Cerebellar cortex (tissue), 1 donor: ENCODE data around the gene SH3RF3.
A peak's percentile ranks its signal among the peaks of the same experiment; 100 is the strongest.

Source experiments
- DNase-seq: peaks from one replicate; pipeline ENCODE4 v3.0.0-alpha.2; 2015; ENCODE audit warnings: low spot score

Gene SH3RF3

DNA sequence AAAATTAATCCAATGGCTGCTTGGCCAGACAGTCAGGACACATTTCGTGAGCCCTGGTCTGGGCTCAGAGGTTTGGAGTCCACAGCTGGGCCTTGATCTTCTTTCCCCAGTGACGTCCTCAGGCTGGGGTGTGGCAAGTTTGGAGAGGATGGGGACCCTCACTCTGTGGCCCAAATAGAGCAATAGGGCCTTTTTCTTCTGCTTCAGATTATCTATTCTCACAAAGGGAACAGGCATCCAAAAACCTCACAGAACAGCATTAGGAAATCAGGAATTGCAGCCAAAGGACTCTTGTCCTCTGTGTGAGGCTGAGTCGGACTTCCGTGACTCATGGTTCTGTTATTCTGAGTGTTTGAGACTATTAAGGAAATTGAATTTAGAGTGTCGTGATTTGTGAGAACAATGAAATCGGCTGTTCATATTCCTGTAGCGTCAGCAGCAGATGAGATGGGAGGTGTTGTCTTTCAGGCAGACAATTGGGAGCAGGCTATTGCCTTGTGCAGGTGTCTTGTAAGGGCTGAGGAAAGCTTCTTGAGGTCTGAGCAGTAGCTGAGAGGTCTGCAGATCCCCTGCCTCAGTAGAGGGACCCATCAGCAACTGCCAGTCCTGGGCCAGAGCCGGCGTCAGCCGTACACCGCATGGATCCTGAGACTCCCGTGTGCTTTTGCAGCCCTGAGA, 113.8 kb downstream of the SH3RF3 start:
- DNase-seq: no peak

DNA sequence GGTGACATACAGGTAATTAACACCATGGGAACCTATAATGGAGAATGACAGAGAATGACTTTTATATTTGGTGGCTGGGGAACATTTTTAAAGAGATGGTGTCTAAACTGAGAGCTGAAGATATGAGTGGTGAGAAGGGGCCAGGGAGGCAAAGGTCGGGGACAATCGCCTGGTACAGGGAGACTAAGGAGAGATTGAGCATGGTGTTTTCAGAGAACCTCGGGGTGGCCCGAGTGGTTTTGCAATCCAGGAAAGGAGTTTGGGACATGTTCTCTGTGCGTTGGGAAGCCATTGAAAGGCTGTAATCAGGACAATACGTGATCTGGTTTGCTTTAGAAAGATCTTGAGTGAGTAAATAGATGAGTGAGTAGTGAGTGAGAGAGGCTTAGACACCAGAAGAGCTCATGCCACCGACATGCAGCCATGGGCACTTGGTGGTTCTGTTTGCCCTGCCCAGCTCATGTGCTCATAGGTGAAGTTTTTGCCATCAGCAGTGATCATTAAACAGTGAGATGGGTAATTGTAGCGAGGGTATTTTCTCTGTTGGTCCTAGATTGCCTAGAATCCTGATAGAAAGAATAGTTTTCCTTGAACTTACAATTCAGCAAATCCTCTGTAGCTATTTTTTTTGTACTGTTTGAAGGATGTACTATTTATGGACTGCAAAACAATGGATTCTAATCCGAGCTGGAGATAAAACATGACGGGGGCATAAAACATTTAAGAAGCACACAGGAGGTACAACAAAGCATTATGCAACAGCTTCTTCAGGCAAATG, 114.7 kb downstream of the SH3RF3 start:
- DNase-seq: no peak

DNA sequence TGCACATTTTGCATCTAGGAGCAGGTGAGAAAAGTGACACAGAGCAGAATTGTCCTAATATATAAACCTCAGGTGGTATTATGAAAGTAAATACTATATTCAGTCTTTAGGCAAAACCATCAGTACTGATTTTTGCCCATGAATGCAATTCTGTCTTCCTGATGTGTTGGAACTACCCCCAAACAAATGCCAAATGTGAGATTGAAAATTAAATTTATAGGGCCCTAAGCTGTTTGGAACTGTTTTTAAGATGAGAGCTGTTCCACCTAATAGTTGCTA, 115.2 kb downstream of the SH3RF3 start:
- DNase-seq: no peak

DNA sequence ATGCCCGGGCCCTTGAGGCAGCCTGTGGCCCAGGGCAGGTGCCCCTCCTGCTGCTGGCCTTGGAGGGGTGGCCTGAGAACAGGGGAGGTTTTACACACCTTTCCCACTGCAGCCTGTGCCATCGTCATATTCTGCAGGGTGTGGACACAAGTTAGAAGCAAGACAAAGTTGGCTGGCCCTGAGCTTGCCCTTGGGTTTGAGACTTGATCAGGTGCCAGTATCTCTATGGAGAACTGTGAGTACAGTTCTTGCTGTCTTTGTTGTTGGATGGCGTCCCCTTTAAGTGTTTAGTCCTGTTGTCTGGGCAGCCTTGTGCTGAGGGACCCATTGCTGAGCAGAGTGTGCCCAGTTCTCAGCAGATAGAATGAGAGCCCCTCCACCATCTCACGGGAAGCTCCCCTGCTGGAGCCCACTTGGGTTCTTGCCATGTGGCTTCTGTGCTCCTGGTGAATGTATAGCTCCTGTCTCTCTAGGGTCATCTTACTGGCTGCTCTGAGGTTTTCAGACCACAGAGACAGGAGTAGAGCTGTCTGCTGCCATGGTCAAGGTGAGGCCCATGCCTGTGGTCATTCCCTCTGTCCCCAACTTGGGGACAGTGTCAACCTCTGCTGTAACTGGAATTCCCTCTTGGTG, 115.9 kb downstream of the SH3RF3 start:
- no peak for DNase-seq

DNA sequence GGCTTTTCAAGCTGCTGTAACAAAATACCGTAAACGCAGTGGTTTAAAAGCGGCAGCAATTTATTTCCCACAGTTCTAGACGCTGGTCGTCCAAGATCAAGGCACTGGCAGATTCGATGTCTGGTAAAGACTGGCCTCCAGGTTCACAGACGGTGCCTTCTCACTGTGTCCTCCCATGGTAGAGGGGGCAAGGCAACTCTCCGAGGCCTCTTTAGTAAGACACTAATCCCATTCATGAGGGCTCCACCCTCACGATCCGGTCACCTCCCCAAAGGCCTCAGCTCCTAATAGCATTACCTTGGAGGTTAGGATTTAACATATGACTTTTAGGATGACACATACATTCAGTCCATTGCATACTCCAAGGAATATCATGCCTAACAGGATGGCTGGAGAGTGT, 117.2 kb downstream of the SH3RF3 start:
- no peak for DNase-seq

DNA sequence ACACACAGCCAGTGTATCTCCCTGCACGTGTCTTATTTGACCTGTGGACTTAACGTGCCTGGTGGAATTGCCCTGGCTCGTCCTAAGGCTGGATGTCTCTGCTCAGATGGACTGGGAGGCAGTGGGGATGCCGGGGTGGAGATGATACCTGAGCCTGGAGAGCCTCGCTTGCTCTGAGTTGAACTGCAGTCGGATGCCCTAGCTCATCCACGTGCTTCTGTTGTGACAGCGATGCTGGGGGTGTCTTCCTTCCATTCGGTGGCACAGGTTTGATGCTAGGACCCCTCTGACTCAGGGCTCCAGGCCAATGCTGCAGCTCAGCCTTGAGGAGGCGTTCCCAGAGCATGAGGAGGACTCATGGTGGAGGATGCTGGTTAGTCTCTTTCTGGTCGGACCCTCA, 117.6 kb downstream of the SH3RF3 start:
- DNase-seq: no peak

DNA sequence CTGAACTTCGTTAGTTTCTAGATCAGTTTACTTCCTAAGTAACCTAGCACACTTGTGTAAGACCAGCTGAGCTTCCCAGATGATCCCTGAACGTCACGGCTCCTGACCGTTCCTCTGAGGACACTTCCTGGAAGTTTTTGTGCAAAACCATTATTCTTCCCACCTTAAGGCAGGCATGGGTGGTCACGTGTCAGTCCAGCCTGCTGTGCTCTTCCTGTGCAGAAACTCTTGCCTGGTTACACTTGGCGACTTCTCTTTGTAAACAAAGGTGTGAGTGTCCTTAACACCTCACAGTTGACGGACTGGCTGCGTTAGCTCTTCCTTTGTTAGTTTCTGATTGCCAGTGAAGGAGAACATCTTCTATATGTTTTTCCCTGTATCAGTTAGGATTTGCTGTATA, 118.3 kb downstream of the SH3RF3 start:
- no peak for DNase-seq

DNA sequence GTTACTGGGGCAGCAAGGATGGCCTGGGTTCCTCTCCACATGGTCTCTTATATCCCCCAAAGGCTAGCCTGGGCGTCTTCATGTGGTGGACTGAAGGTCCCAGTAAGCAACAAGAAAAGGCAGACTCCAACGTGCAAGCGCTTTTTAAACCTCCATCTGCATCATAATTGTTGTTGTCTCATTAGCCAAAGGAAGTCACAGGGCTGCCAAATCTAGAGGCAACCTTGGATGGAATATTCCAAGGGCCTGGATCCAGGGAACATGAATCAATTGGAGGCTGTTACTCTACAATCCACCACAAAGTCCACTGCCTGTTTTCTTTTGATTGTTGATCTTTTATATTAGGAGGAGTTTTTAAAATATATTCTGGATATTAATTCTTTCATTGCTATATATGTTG, 118.8 kb downstream of the SH3RF3 start:
- DNase-seq: peak; percentile 77

DNA sequence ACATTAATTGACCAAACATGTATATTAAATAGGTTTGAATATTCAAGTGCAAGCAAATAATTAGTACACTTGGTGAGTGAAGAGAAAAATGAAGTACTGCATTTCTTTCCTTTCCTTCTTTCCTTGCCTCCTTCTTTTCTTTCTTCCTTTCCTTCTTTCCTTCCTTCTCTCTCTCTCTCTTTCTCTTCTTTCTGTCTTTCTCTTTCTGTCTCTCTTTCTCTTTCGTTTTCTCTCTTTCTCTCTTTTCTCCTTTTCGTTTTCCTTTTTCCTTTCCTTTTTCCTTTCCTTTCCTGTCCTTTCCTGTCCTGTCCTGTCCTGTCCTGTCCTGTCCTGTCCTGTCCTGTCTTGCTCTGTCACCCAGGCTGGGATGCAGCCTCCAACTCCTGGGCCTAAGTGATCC, 119.6 kb downstream of the SH3RF3 start:
- DNase-seq: no peak

DNA sequence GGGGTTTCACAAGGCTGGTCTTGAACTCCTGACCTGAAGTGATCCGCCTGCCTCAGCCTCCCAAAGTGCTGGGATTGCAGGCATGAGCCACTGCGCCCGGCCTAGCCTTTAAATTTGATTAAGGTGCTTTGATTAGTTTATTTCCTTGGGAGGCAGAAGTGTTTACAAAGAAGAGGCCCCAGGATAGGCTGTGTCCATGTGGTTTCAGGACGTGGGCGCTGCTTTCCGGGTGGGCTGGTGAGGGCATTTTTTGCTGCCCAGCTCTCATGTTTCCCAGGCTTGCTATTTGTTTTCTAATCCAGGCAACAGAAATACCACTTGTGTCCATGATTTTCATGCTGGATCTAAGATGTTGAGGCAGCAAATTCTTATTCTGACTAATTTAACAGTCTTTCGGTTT, 124.2 kb downstream of the SH3RF3 start:
- no peak for DNase-seq

DNA sequence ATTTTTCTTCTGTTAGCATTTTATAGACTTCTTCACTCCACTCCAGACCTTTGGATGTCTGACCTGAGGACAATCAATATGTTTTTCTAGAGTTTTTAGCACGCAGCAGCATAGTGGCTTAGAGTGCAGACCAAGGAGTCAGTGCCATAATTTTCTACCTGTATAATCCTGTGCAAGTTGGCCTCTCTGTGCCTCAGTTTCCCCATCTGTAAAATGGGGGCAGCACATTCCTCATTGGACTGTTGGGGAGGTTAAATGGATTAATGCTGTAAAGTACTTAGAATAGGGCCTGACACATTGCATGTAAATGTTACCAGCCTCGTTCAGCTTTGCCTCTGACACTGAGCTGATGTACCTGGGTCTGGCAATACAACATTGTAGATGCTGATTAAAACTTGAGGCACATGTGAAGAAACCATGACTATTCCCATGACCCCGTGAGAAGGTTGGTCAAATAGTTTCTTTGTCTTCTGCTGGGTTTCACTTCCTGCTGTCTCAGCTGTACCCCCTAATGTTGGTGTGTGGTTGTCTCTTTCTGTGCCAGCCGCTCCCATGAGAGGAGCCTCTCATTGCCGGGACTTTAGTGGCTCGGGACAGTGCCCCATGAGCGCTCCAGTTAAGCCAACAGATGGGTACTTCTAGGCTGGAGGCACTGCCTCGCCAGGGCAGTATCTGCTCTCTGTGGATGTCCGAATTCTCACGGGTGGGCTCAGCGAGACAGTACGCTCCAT, 125.3 kb downstream of the SH3RF3 start:
- DNase-seq: no peak

DNA sequence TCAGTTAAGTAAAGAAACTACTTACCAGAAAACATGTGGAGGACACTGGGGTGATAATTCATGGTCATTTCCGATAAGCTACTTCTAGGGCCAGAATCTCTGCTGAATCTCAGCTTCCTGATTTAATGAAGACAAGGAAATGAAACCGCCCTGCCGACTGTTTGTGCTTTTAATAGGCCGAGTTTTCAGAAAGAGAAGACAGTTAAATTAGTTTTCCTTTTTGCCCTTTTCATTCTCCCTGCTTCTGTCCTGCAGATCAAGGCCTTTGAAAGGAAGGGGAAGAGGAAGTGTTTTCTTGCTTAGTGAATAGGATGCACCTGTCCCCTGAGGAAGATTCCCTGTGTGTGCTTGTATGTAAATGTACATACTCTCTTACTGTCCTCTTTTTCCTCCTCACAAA, 126.6 kb downstream of the SH3RF3 start:
- DNase-seq: no peak

DNA sequence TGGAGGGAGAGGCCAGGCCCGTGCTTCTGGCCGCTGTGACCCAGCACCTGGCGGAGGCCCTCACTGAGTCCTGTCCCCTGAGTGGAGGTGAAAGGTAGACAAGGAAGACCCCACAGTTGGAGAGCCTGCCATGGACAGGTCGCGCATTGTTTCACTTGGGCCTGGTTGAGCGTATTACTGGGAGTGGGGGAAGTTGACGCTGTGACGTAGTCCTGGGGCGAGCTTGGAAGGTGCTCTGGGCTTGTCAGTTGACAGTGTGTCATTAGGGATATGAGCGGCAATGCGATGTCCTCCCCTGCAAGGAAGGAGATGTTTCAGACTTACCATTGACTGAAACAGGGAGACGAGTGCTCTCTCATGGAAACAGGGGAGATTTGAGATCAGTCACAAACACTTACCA, 127.1 kb downstream of the SH3RF3 start:
- no peak for DNase-seq

DNA sequence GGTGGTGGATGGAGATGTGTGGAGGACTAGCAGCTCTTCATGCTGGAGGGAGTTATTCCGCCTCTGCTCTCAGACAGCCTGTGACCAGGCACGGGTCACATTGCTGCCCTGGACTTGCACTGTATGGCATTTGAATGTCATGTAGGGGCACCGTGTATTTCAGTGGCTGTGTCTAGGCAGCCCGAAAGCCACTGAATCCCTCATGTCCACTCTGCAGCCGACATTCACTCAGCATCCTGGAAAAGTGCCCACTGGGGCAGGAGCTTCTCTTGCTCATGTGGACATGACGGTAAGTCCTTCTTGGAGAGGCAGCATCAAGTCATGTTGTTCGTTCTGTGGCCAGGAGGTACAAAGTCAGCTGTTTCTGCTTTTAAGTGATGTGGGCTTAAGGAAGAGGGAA, 127.9 kb downstream of the SH3RF3 start:
- no peak for DNase-seq

DNA sequence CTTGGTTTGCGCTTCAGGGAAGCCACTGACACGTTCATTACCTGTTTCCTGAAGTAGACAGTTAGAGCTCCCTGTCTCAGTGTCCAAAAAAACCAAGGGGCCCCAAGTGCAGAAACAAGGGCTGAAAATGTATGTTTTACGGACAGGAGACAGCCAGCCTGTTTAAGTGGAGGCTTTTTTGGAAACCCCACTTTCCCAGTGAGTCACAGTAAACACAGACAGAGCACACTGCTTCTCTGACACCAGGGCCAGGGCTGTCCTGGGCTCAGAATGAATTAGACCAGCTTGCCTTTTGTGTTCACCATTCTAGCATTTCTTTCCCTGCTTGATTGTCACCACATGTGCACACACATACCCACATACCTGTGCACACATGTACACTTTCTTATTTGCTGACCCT, 128.6 kb downstream of the SH3RF3 start:
- DNase-seq: no peak

DNA sequence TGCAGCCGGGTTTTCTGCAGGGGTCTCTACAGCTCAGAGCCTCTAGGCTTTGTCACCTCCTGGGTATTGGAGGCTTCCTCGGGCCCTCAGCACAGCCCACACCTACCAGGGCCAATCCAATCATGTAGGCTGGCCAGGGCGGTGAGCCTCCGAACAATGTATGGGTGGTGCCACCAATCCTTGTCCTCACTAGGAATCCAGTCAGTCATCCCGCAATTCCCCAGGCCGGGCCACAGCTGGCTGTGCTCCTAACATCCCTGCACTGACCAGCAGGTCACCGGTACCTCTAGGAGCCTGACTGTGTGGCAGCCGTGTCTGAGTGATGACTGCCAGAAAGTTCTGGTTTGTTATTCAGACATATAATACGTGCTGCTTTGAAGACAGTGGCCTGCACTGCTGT, 129.4 kb downstream of the SH3RF3 start:
- DNase-seq: no peak

DNA sequence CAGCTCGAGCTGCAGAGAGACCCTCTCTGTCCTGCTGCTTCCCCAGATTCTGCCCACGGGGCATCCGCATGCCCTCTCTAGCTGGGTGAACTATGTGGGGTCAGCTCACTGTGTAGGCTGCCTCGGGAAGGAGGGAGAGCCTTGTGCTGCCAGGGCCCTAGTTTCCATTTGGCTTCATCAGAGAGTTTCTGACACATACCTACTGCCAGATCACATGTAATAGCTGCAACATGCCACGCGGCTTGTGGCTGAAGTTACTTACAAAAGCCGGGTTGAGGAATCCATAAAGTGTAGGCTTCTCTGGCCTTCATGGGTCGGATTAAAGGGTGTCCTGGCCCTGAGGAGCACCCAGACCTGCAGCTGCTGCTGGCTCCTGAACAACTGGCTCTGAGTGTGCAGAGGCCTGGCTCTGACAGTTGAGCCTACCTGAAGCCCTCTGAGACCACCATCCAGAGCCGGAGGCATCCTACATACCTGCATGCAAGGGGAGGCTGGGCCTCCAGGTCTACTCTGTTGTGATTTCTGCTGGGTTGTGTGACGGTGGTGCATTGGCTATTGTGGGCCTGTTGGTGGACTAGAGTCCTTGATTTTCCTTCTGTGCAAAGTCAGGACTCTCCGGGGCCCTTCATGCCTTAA, 130.0 kb downstream of the SH3RF3 start:
- DNase-seq: no peak

DNA sequence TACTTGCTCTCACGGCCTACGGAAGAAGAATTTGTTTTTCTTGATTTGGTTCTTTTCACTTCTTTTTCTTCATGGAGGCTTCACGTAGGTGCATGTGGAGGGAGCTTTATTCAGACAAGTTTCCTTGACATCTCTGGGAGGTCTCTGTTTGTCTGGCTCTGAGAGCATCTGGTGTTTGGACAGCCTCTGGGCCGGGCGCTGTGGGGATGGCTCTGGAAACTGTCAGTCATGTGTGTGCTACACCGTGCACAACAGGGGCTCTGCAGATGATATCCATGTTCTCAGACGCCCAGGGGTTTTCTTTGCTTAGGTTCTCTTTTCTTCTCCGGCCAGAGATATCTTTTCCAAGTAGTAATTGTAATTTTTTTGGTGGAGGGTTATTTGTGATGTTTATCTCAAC, 130.7 kb downstream of the SH3RF3 start:
- DNase-seq: no peak

DNA sequence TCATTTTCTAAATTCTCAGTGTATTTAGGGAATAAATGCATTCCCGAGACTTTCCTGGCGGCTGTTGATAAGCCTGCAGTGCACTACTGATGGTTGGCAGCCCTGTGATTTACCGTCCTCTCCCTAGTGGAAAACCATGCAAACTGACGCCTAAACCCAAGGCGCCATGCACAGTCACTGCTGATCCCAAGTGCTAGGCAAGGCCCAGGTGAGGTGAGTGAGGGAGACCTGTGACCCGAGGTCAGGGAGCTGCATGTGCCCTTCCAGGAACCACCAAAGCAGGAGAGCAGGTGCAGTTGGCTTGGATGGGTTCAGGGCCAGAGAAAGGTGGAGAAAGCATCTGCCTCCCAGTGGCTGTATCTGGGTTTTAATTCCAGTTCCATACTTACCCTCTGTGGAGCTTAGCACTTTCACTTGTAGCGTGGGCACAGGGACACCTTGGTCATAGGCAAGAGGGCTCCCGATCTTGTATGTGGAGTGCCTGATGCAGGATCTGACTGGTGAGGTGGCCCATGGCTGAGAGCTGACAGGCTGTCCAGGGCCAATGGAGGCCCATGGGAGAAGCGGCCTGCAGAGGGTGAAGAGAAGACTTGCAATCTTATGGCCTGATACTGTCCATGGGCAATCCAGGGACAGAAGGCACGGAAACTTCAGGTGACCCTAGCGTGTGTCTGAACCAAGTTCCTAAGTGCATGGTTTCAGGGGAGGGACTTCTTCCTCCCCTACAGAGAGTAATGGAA, 131.3 kb downstream of the SH3RF3 start:
- no peak for DNase-seq

DNA sequence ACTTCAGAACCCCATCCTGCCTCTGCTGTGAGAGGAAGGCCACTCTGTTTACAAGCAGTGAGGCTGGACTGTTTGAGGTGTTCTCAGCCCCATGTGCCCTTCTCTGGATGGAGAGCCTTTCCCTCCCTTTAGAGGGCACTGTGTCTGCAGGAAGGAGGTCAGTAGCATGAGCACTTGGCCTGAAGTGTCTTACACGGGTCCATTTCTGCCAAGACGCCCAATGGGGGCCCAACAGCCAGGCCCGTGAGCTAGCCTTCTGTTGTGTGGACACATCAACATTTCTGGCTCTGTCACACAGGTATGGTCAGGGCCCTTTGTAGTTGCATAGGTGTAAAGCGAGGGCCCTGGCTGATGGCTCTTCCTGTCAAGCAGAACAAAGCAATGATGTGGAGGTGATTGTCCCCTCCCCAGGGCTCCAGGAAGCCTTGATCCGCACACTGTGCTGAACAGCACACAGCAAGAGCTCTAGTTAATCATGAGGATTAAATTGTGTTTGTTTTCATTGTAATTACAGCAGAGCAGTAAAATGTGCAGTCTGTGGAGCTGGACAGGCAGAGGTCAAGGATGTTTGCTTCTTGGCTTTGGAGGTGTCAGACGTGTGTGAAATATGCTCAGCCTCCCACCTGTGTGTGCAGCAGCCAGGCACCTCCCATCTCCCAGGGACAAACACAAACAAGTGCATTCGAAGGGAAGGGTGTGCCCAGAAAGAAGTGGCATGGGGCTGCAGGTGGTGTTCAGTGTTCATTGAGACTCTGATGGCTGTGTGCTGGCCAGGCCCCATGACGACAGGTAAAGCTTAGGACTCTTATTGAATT, 132.1 kb downstream of the SH3RF3 start:
- DNase-seq: peak; percentile 33
